WTC11 (cell line): ENCODE measurements around the gene TMEM134. TPM values are rescaled to one million over a fixed set of nuclear protein-coding genes. Genes with fewer than 3 reads are reported as not detected.

ENCODE experiments used
- ATAC-seq: fragments of 200-7000 bp; cut with Tn5 transposase; 2 replicates; pipeline ENCODE4 v1.10.0; 2021; ENCODE audit warnings: mild to moderate bottlenecking, moderate library complexity
- Bru-seq: library from RNA; stranded (reverse); fragments of 400-500 nt; gene quantifications from one replicate; lab custom pipeline; 2021; lab: Mats Ljungman, UMichigan
- CTCF ChIA-PET: fragments of 300-600 bp; sonication (Branson Sonifier 250); formaldehyde crosslinking; loops from one replicate; lab custom pipeline; 2021; ENCODE audit warnings: antibody characterized with exemption; lab: Charles Lee
- POLR2A ChIA-PET: fragments of 350-600 bp; sonication (Branson Sonifier 250); formaldehyde crosslinking; loops from one replicate; lab custom pipeline; 2021; ENCODE audit warnings: antibody characterized with exemption; lab: Charles Lee
- DNase-seq: peaks from one replicate; pipeline ENCODE4 v3.0.0; 2021; ENCODE audit warnings: low spot score
- H3K27ac Mint-ChIP-seq: 2 replicates; pipeline ENCODE4 v1.8.0; 2021; ENCODE audit warnings: mixed read lengths
- H3K27me3 Mint-ChIP-seq: 2 replicates; pipeline ENCODE4 v1.8.0; 2021; ENCODE audit warnings: low read depth, mild to moderate bottlenecking, moderate library complexity, mixed read lengths
- H3K36me3 Mint-ChIP-seq: 2 replicates; pipeline ENCODE4 v1.8.0; 2021; ENCODE audit warnings: mixed read lengths
- H3K4me1 Mint-ChIP-seq: 2 replicates; pipeline ENCODE4 v1.8.0; 2022; ENCODE audit warnings: mixed read lengths
- H3K4me3 Mint-ChIP-seq: 2 replicates; pipeline ENCODE4 v1.8.0; 2021; ENCODE audit warnings: mild to moderate bottlenecking, moderate library complexity, mixed read lengths
- H3K9me3 Mint-ChIP-seq: 2 replicates; pipeline ENCODE4 v1.8.0; 2021; ENCODE audit warnings: mixed read lengths
- ATF1 ChIP-seq: sonication (generic); formaldehyde crosslinking; IDR thresholded peaks from 2 replicates; pipeline ENCODE4 v1.8.1; 2023; ENCODE audit warnings: mild to moderate bottlenecking, moderate library complexity, missing genetic modification reagents
- E2F5 ChIP-seq: sonication (generic); formaldehyde crosslinking; IDR thresholded peaks from 2 replicates; pipeline ENCODE4 v1.8.1; 2022; ENCODE audit warnings: mild to moderate bottlenecking, moderate library complexity, missing genetic modification reagents
- ELF4 ChIP-seq: sonication (generic); formaldehyde crosslinking; IDR thresholded peaks from 2 replicates; pipeline ENCODE4 v1.8.1; 2022; ENCODE audit warnings: low read depth, mild to moderate bottlenecking, moderate library complexity, missing genetic modification reagents
- EMX1 ChIP-seq: fragments of 250-450 bp; sonication (Bioruptor Pico); IDR thresholded peaks from 2 replicates; pipeline ENCODE4 v1.8.0; 2021; ENCODE audit warnings: mild to moderate bottlenecking
- FOXJ3 ChIP-seq: sonication (generic); formaldehyde crosslinking; IDR thresholded peaks from 2 replicates; pipeline ENCODE4 v1.9.0; 2021; ENCODE audit warnings: missing genetic modification reagents, mild to moderate bottlenecking, borderline replicate concordance
- GABPB1 ChIP-seq: sonication (generic); formaldehyde crosslinking; IDR thresholded peaks from 2 replicates; pipeline ENCODE4 v1.8.1; 2023; ENCODE audit warnings: mild to moderate bottlenecking, missing genetic modification reagents
- HMGXB4 ChIP-seq: sonication (generic); formaldehyde crosslinking; IDR thresholded peaks from 2 replicates; pipeline ENCODE4 v1.8.1; 2023; ENCODE audit warnings: mild to moderate bottlenecking, moderate library complexity, missing genetic modification reagents
- KAT7 ChIP-seq: sonication (generic); formaldehyde crosslinking; IDR thresholded peaks from 2 replicates; pipeline ENCODE4 v1.8.1; 2023; ENCODE audit warnings: missing genetic modification reagents, mild to moderate bottlenecking, borderline replicate concordance
- NFYB ChIP-seq: sonication (generic); formaldehyde crosslinking; conservative IDR thresholded peaks from 2 replicates; pipeline ENCODE4 v1.8.0; 2022; ENCODE audit warnings: low read depth, missing genetic modification reagents
- NR1H2 ChIP-seq: sonication (generic); formaldehyde crosslinking; IDR thresholded peaks from 2 replicates; pipeline ENCODE4 v1.9.0; 2021; ENCODE audit warnings: mild to moderate bottlenecking, moderate library complexity, missing genetic modification reagents
- RELA ChIP-seq: sonication (generic); formaldehyde crosslinking; IDR thresholded peaks from 2 replicates; pipeline ENCODE4 v1.8.1; 2022; ENCODE audit warnings: missing genetic modification reagents, mild to moderate bottlenecking, borderline replicate concordance
- TEAD1 ChIP-seq: sonication (generic); formaldehyde crosslinking; IDR thresholded peaks from 2 replicates; pipeline ENCODE4 v1.8.0; 2022; ENCODE audit warnings: mild to moderate bottlenecking, missing genetic modification reagents
- USF2 ChIP-seq: sonication (generic); formaldehyde crosslinking; IDR thresholded peaks from 2 replicates; pipeline ENCODE4 v1.8.1; 2023; ENCODE audit warnings: mild to moderate bottlenecking, missing genetic modification reagents, moderate library complexity
- ZNF121 ChIP-seq: sonication (generic); formaldehyde crosslinking; IDR thresholded peaks from 2 replicates; pipeline ENCODE4 v1.8.0; 2023; ENCODE audit warnings: missing genetic modification reagents
- ZNF232 ChIP-seq: sonication (generic); formaldehyde crosslinking; IDR thresholded peaks from 2 replicates; pipeline ENCODE4 v1.8.0; 2022; ENCODE audit warnings: mild to moderate bottlenecking, missing genetic modification reagents
- ZNF281 ChIP-seq: sonication (generic); formaldehyde crosslinking; IDR thresholded peaks from 2 replicates; pipeline ENCODE4 v1.8.0; 2023; ENCODE audit warnings: mild to moderate bottlenecking, missing genetic modification reagents
- ZNF671 ChIP-seq: fragments of 250-450 bp; sonication (Bioruptor Pico); IDR thresholded peaks from 2 replicates; pipeline ENCODE4 v1.8.0; 2021; ENCODE audit warnings: mild to moderate bottlenecking
- long read RNA-seq, 3 experiments: library from RNA in 1 of 3; library from capped mRNA in 1 of 3; library from polyadenylated mRNA in 1 of 3; unstranded in 2 of 3; stranded (forward) in 1 of 3; transcript quantifications; one replicate each; pipeline ENCODE4 v2.0.0, GENCODE V29; 2021
- total RNA-seq: library from RNA; stranded (reverse); gene quantifications from 3 replicates; pipeline ENCODE4 v1.2.3, GENCODE V29; 2021
- TF ChIP-seq, protein P1 (sequence below): fragments of 250-450 bp; sonication (Bioruptor Pico); IDR thresholded peaks from 2 replicates; pipeline ENCODE4 v1.9.0; 2021; ENCODE audit warnings: moderate library complexity, mild to moderate bottlenecking, inconsistent platforms, borderline replicate concordance
- TF ChIP-seq, protein P2 (sequence below): sonication (generic); formaldehyde crosslinking; IDR thresholded peaks from 2 replicates; pipeline ENCODE4 v1.8.0; 2023; ENCODE audit warnings: missing genetic modification reagents, mild to moderate bottlenecking, borderline replicate concordance
- TF ChIP-seq, protein P3 (sequence below): fragments of 200-600 bp; IDR thresholded peaks from 2 replicates; pipeline ENCODE4 v1.8.0; 2022; ENCODE audit warnings: antibody characterized with exemption

Gene TMEM134
- total RNA-seq (55.6 to 61.1 TPM (median 59.6 TPM) in 3 replicates), Bru-seq, nascent RNA (percentile 55 among the genes with signal in this experiment)
- long read RNA-seq, experiment 1, transcript TMEM134-217 (7 exons, 1,063 nt), result minor isoform, 5 of 116 reads
- long read RNA-seq, experiment 1, transcript TMEM134-201 (7 exons, 3,534 nt), result major isoform, 55 of 116 reads
- long read RNA-seq, experiment 1, partial matches to known transcripts, result 6 of 116 reads
- long read RNA-seq, experiment 1, other reads (novel, unspliced or antisense), result 48 of 116 reads
- long read RNA-seq, experiment 2, transcript TMEM134-201 (7 exons, 3,534 nt), result major isoform, 33 of 66 reads
- long read RNA-seq, experiment 2, partial matches to known transcripts, result 5 of 66 reads
- long read RNA-seq, experiment 2, other reads (novel, unspliced or antisense), result 20 of 66 reads
- long read RNA-seq, experiment 3, transcript TMEM134-217 (7 exons, 1,063 nt), result minor isoform, 6 of 61 reads
- long read RNA-seq, experiment 3, transcript TMEM134-201 (7 exons, 3,534 nt), result major isoform, 34 of 61 reads
- long read RNA-seq, experiment 3, partial matches to known transcripts, result 0 of 61 reads
- long read RNA-seq, experiment 3, other reads (novel, unspliced or antisense), result 19 of 61 reads

GRCh38 chr11:67468759-67469507, at the start of gene TMEM134:
Gene TMEM134 (minus strand): TSS chr11:67469251. CDS start chr11:67469192, 59 bp downstream.
- H3K36me3 Mint-ChIP-seq, result no peaks in the 10 kb centered on the region
- ChIA-PET CTCF (interaction anchor here (0.6 to 2.8 kb wide), 17 partner anchors 8 to 145 kb away, joined by 3 to 28 read pairs (median 4); partner anchors contain the start of genes CLCF1, PITPNM1, POLD4 and PPP1CA), POLR2A (interaction anchor here (0.6 to 1.7 kb wide), 10 partner anchors 10 to 115 kb away, joined by 3 to 8 read pairs (median 4); partner anchors contain the start of genes AIP, CORO1B, PPP1CA and PTPRCAP)
- 0 out of 2 replicates have a peak within 1 kb of the TSS, but pooled peaks have one; percentile 42 for H3K27ac Mint-ChIP-seq
- DNase-seq, result peak; percentile 92
- peak; percentile 77 for ATAC-seq
- peaks cover 12% of the 10 kb centered on the region for H3K27me3 Mint-ChIP-seq
- peak within 1 kb of the TSS; percentile 87 for H3K4me3 Mint-ChIP-seq
- peaks cover 23% of the 10 kb centered on the region for H3K4me1 Mint-ChIP-seq
- no peaks in the 10 kb centered on the region for H3K9me3 Mint-ChIP-seq
- TF ChIP-seq NFYB (CRISPR knock-in tag) (no peak), TEAD1 (0 out of 2 replicates have a peak, but pooled peaks have one; percentile 57), KAT7 (CRISPR knock-in tag) (peak; percentile 53; the same call in 1 of the 2 replicates), ZNF232 (CRISPR knock-in tag) (no peak), RELA (CRISPR knock-in tag) (no peak), ZNF281 (CRISPR knock-in tag) (no peak; the same call in 1 of the 2 replicates), E2F5 (CRISPR knock-in tag) (0 out of 2 replicates have a peak, but pooled peaks have one; percentile 16), FOXJ3 (no peak), ATF1 (CRISPR knock-in tag) (no peak), ELF4 (CRISPR knock-in tag) (no peak), GABPB1 (CRISPR knock-in tag) (0 out of 2 replicates have a peak, but pooled peaks have one; percentile 44), EMX1 (no peak), ZNF671 (CRISPR knock-in tag) (no peak), NR1H2 (CRISPR knock-in tag) (no peak), USF2 (CRISPR knock-in tag) (peak; percentile 44; the same call in 1 of the 2 replicates), HMGXB4 (CRISPR knock-in tag) (peak; percentile 33; the same call in 1 of the 2 replicates), ZNF121 (CRISPR knock-in tag) (no peak)
- TF ChIP-seq, protein P1, sequence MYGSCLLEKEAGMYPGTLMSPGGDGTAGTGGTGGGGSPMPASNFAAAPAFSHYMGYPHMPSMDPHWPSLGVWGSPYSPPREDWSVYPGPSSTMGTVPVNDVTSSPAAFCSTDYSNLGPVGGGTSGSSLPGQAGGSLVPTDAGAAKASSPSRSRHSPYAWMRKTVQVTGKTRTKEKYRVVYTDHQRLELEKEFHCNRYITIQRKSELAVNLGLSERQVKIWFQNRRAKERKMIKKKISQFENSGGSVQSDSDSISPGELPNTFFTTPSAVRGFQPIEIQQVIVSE (CRISPR knock-in tag), result no peak
- TF ChIP-seq, protein P2, sequence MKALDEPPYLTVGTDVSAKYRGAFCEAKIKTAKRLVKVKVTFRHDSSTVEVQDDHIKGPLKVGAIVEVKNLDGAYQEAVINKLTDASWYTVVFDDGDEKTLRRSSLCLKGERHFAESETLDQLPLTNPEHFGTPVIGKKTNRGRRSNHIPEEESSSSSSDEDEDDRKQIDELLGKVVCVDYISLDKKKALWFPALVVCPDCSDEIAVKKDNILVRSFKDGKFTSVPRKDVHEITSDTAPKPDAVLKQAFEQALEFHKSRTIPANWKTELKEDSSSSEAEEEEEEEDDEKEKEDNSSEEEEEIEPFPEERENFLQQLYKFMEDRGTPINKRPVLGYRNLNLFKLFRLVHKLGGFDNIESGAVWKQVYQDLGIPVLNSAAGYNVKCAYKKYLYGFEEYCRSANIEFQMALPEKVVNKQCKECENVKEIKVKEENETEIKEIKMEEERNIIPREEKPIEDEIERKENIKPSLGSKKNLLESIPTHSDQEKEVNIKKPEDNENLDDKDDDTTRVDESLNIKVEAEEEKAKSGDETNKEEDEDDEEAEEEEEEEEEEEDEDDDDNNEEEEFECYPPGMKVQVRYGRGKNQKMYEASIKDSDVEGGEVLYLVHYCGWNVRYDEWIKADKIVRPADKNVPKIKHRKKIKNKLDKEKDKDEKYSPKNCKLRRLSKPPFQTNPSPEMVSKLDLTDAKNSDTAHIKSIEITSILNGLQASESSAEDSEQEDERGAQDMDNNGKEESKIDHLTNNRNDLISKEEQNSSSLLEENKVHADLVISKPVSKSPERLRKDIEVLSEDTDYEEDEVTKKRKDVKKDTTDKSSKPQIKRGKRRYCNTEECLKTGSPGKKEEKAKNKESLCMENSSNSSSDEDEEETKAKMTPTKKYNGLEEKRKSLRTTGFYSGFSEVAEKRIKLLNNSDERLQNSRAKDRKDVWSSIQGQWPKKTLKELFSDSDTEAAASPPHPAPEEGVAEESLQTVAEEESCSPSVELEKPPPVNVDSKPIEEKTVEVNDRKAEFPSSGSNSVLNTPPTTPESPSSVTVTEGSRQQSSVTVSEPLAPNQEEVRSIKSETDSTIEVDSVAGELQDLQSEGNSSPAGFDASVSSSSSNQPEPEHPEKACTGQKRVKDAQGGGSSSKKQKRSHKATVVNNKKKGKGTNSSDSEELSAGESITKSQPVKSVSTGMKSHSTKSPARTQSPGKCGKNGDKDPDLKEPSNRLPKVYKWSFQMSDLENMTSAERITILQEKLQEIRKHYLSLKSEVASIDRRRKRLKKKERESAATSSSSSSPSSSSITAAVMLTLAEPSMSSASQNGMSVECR (CRISPR knock-in tag), result 0 out of 2 replicates have a peak, but pooled peaks have one; percentile 14
- TF ChIP-seq, protein P3, sequence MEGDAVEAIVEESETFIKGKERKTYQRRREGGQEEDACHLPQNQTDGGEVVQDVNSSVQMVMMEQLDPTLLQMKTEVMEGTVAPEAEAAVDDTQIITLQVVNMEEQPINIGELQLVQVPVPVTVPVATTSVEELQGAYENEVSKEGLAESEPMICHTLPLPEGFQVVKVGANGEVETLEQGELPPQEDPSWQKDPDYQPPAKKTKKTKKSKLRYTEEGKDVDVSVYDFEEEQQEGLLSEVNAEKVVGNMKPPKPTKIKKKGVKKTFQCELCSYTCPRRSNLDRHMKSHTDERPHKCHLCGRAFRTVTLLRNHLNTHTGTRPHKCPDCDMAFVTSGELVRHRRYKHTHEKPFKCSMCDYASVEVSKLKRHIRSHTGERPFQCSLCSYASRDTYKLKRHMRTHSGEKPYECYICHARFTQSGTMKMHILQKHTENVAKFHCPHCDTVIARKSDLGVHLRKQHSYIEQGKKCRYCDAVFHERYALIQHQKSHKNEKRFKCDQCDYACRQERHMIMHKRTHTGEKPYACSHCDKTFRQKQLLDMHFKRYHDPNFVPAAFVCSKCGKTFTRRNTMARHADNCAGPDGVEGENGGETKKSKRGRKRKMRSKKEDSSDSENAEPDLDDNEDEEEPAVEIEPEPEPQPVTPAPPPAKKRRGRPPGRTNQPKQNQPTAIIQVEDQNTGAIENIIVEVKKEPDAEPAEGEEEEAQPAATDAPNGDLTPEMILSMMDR, result no peak
